HEK293 (cell line): ENCODE data around the gene ZNF343.

Source experiments
- CTCF ChIA-PET: fragments of 350-600 bp; formaldehyde crosslinking; extraction: SDS; loops from one replicate; lab custom pipeline; 2021; ENCODE audit warnings: antibody characterized with exemption; lab: Yijun Ruan, JAX
- POLR2A ChIA-PET: fragments of 300-600 bp; formaldehyde crosslinking; extraction: SDS; loops from one replicate; lab custom pipeline; 2020; ENCODE audit warnings: antibody characterized with exemption, inconsistent platforms; lab: Yijun Ruan, JAX
- H3K27ac ChIP-seq: fragments of 200-500 bp; sonication (Bioruptor generic); 2 replicates; pipeline ENCODE4 v1.5.1; 2014; ENCODE audit warnings: low read depth, low read length, control low read depth, inconsistent platforms; ENCODE audit errors: extremely low read depth
- H3K36me3 ChIP-seq, 2 experiments: fragments of 200-500 bp in 1 of 2; sonication (Bioruptor generic) in 1 of 2; 1 replicate in 1 of 2; 2 replicates in 1 of 2; pipeline ENCODE4 v1.5.1; 2014 to 2017; ENCODE audit warnings: inconsistent platforms in 2 of 2, low read length in 2 of 2; ENCODE audit not compliant: control insufficient read depth in 2 of 2, insufficient read depth in 1 of 2
- H3K4me1 ChIP-seq: fragments of 200-500 bp; sonication (Bioruptor generic); 2 replicates; pipeline ENCODE4 v1.5.1; 2014; ENCODE audit warnings: mild to moderate bottlenecking, low read length, inconsistent platforms; ENCODE audit not compliant: control insufficient read depth, insufficient read depth
- H3K4me3 ChIP-seq: 2 replicates; pipeline ENCODE4 v1.5.1; 2011; ENCODE audit warnings: low read depth, mild to moderate bottlenecking, control low read depth, low read length, moderate library complexity
- H3K9me3 ChIP-seq: fragments of 200-500 bp; sonication (Bioruptor generic); 2 replicates; pipeline ENCODE4 v1.5.1; 2014; ENCODE audit warnings: low read depth, low read length, inconsistent platforms; ENCODE audit not compliant: control insufficient read depth, insufficient read depth
- GFI1B ChIP-seq: fragments of 450-650 bp; formaldehyde crosslinking; IDR thresholded peaks from 2 replicates; pipeline ENCODE4 v1.5.1; 2016; ENCODE audit warnings: missing biosample characterization, missing genetic modification characterization
- IKZF3 ChIP-seq: fragments of 450-650 bp; IDR thresholded peaks from 2 replicates; pipeline ENCODE4 v1.5.0; 2018; ENCODE audit warnings: missing biosample characterization, mild to moderate bottlenecking, missing genetic modification characterization, moderate library complexity
- KLF17 ChIP-seq: fragments of 450-650 bp; formaldehyde crosslinking; IDR thresholded peaks from 2 replicates; pipeline ENCODE4 v1.5.1; 2016; ENCODE audit warnings: missing biosample characterization, missing genetic modification characterization
- KLF8 ChIP-seq: fragments of 450-650 bp; formaldehyde crosslinking; IDR thresholded peaks from 2 replicates; pipeline ENCODE4 v1.5.1; 2016; ENCODE audit warnings: missing biosample characterization, missing genetic modification characterization
- KLF9 ChIP-seq: fragments of 450-650 bp; formaldehyde crosslinking; IDR thresholded peaks from 2 replicates; pipeline ENCODE4 v1.5.1; 2016; ENCODE audit warnings: missing biosample characterization, missing genetic modification characterization, low read depth
- SP2 ChIP-seq: fragments of 450-650 bp; formaldehyde crosslinking; IDR thresholded peaks from 2 replicates; pipeline ENCODE4 v1.5.1; 2016; ENCODE audit warnings: missing biosample characterization, missing genetic modification characterization
- SP7 ChIP-seq: fragments of 450-650 bp; formaldehyde crosslinking; IDR thresholded peaks from 2 replicates; pipeline ENCODE4 v1.5.1; 2016; ENCODE audit warnings: missing biosample characterization, missing genetic modification characterization
- ZBTB21 ChIP-seq: fragments of 450-650 bp; formaldehyde crosslinking; IDR thresholded peaks from 2 replicates; pipeline ENCODE4 v1.5.1; 2017; ENCODE audit warnings: missing biosample characterization, missing genetic modification characterization
- ZFHX2 ChIP-seq: fragments of 450-650 bp; formaldehyde crosslinking; conservative IDR thresholded peaks from 2 replicates; pipeline ENCODE4 v1.5.1; 2016; ENCODE audit warnings: missing biosample characterization, missing genetic modification characterization
- ZIC2 ChIP-seq: fragments of 450-650 bp; formaldehyde crosslinking; IDR thresholded peaks from 2 replicates; pipeline ENCODE4 v1.5.1; 2016; ENCODE audit warnings: missing biosample characterization, missing genetic modification characterization
- ZNF155 ChIP-seq: fragments of 450-650 bp; formaldehyde crosslinking; IDR thresholded peaks from 2 replicates; pipeline ENCODE4 v1.5.1; 2016; ENCODE audit warnings: missing biosample characterization, missing genetic modification characterization
- ZNF214 ChIP-seq: fragments of 450-650 bp; formaldehyde crosslinking; IDR thresholded peaks from 2 replicates; pipeline ENCODE4 v1.5.1; 2017; ENCODE audit warnings: missing biosample characterization, mild to moderate bottlenecking, missing genetic modification characterization, borderline replicate concordance
- ZNF366 ChIP-seq: fragments of 450-650 bp; formaldehyde crosslinking; conservative IDR thresholded peaks from 2 replicates; pipeline ENCODE4 v1.5.1; 2016; ENCODE audit warnings: missing biosample characterization, missing genetic modification characterization
- ZNF391 ChIP-seq: fragments of 450-650 bp; formaldehyde crosslinking; IDR thresholded peaks from 2 replicates; pipeline ENCODE4 v1.5.1; 2016; ENCODE audit warnings: low read depth, missing biosample characterization, missing genetic modification characterization, borderline replicate concordance
- ZNF473 ChIP-seq: fragments of 450-650 bp; formaldehyde crosslinking; IDR thresholded peaks from 2 replicates; pipeline ENCODE4 v1.5.1; 2017; ENCODE audit warnings: missing biosample characterization, missing genetic modification characterization
- ZNF513 ChIP-seq: fragments of 450-650 bp; IDR thresholded peaks from 2 replicates; pipeline ENCODE4 v1.5.1; 2018; ENCODE audit warnings: missing biosample characterization, missing genetic modification characterization
- ZNF571 ChIP-seq: fragments of 450-650 bp; formaldehyde crosslinking; IDR thresholded peaks from 2 replicates; pipeline ENCODE4 v1.5.0; 2017; ENCODE audit warnings: missing biosample characterization, missing genetic modification characterization
- ZNF621 ChIP-seq: fragments of 450-650 bp; formaldehyde crosslinking; IDR thresholded peaks from 2 replicates; pipeline ENCODE4 v1.5.1; 2017; ENCODE audit warnings: missing biosample characterization, missing genetic modification characterization
- ZNF626 ChIP-seq: fragments of 450-650 bp; sonication (Bioruptor Pico); formaldehyde crosslinking; IDR thresholded peaks from 2 replicates; pipeline ENCODE4 v1.5.1; 2018; ENCODE audit warnings: missing biosample characterization, missing genetic modification characterization, inconsistent platforms
- ZNF629 ChIP-seq: fragments of 450-650 bp; formaldehyde crosslinking; IDR thresholded peaks from 2 replicates; pipeline ENCODE4 v1.5.1; 2017; ENCODE audit warnings: missing biosample characterization, missing genetic modification characterization
- ZNF791 ChIP-seq: fragments of 450-650 bp; formaldehyde crosslinking; IDR thresholded peaks from 2 replicates; pipeline ENCODE4 v1.5.1; 2016; ENCODE audit warnings: missing biosample characterization, missing genetic modification characterization
- ZNF830 ChIP-seq: fragments of 450-650 bp; IDR thresholded peaks from 2 replicates; pipeline ENCODE4 v1.5.0; 2018; ENCODE audit warnings: missing biosample characterization, missing genetic modification characterization, low read depth, mild to moderate bottlenecking, moderate library complexity
- ZNF837 ChIP-seq: fragments of 450-650 bp; formaldehyde crosslinking; IDR thresholded peaks from 2 replicates; pipeline ENCODE4 v1.5.1; 2016; ENCODE audit warnings: missing biosample characterization, missing genetic modification characterization

Gene ZNF343

GRCh38 chr20:2544211-2544610 lies 35.5 kb upstream of the ZNF343 start (continued):
- no peak for TF ChIP-seq ZNF391 (tag by site-specific recombination)
- no peak for TF ChIP-seq ZBTB21 (tag by site-specific recombination)
- no peak for TF ChIP-seq KLF8 (tag by site-specific recombination)
- TF ChIP-seq ZNF473 (tag by site-specific recombination), result no peak
- no peak for TF ChIP-seq GFI1B (tag by site-specific recombination)
- TF ChIP-seq ZNF366 (tag by site-specific recombination), result no peak
- TF ChIP-seq ZNF155, result no peak

- POLR2A ChIA-PET, result interaction anchor here (0.7 kb wide), 1 partner anchor 175 kb away, joined by 3 read pairs; no protein-coding TSS in a partner anchor
- H3K36me3 ChIP-seq, result no peaks in the 10 kb centered on the region; a peak in 1 of 3 replicates
- H3K4me3 ChIP-seq, result no peak overlapping the region
- no peaks in the 10 kb centered on the region for H3K9me3 ChIP-seq
- no peaks in the 10 kb centered on the region for H3K4me1 ChIP-seq
- H3K27ac ChIP-seq, result no peak overlapping the region
- no peak for TF ChIP-seq KLF17 (tag by site-specific recombination)
- no peak for TF ChIP-seq ZIC2 (tag by site-specific recombination)
- TF ChIP-seq ZNF621 (tag by site-specific recombination), result no peak
- no peak for TF ChIP-seq ZNF571 (tag by site-specific recombination)
- CTCF ChIA-PET, result interaction anchor here (1.1 to 2.5 kb wide), 3 partner anchors 18 to 25 kb away, joined by 3 to 8 read pairs (median 7); no protein-coding TSS in a partner anchor
Measured at GRCh38 chr20:2542361-2542760, 33.6 kb upstream of the ZNF343 start.

GRCh38 chr20:2541940-2542339 lies 33.2 kb upstream of the ZNF343 start:
- TF ChIP-seq ZNF837 (tag by site-specific recombination), result no peak
- TF ChIP-seq SP2 (tag by site-specific recombination), result no peak
- TF ChIP-seq ZNF155, result no peak
- TF ChIP-seq ZNF830, result no peak
- no peak for TF ChIP-seq ZNF791 (tag by site-specific recombination)
- TF ChIP-seq ZNF513, result no peak
- TF ChIP-seq SP7, result no peak
- no peak for TF ChIP-seq IKZF3 (tag by site-specific recombination)
- no peak for TF ChIP-seq ZFHX2
- TF ChIP-seq ZNF626 (tag by site-specific recombination), result no peak
- TF ChIP-seq ZNF629 (tag by site-specific recombination), result no peak
- TF ChIP-seq KLF9 (tag by site-specific recombination), result no peak
- no peak for TF ChIP-seq ZNF214 (tag by site-specific recombination)
- Histone ChIP-seq H3K36me3 (no peaks in the 10 kb centered on the region; a peak in 1 of 3 replicates), H3K4me1 (no peaks in the 10 kb centered on the region), H3K9me3 (no peaks in the 10 kb centered on the region), H3K4me3 (no peak overlapping the region), H3K27ac (no peak overlapping the region)
- ChIA-PET POLR2A (interaction anchor here (0.6 to 0.7 kb wide), 2 partner anchors 66 to 175 kb away, joined by 3 read pairs; no protein-coding TSS in a partner anchor), CTCF (interaction anchor here (1.1 to 2.5 kb wide), 3 partner anchors 17 to 24 kb away, joined by 3 to 8 read pairs (median 7); no protein-coding TSS in a partner anchor)
